GM19452 (cell line): ENCODE measurements around the gene C1orf159.
A peak's percentile ranks its signal among the peaks of the same experiment; 100 is the strongest.
"Not testable (repeated sequence)": the region's sequence is repeated elsewhere in the genome, so short reads cannot be mapped to it uniquely, and the experiment has no call there.

Experiments
- ATAC-seq: cut with Tn5 transposase; IDR thresholded peaks from one replicate; pipeline ENCODE4 v1.9.1; 2021; ENCODE audit not compliant: unreplicated experiment

The C1orf159 gene

DNA sequence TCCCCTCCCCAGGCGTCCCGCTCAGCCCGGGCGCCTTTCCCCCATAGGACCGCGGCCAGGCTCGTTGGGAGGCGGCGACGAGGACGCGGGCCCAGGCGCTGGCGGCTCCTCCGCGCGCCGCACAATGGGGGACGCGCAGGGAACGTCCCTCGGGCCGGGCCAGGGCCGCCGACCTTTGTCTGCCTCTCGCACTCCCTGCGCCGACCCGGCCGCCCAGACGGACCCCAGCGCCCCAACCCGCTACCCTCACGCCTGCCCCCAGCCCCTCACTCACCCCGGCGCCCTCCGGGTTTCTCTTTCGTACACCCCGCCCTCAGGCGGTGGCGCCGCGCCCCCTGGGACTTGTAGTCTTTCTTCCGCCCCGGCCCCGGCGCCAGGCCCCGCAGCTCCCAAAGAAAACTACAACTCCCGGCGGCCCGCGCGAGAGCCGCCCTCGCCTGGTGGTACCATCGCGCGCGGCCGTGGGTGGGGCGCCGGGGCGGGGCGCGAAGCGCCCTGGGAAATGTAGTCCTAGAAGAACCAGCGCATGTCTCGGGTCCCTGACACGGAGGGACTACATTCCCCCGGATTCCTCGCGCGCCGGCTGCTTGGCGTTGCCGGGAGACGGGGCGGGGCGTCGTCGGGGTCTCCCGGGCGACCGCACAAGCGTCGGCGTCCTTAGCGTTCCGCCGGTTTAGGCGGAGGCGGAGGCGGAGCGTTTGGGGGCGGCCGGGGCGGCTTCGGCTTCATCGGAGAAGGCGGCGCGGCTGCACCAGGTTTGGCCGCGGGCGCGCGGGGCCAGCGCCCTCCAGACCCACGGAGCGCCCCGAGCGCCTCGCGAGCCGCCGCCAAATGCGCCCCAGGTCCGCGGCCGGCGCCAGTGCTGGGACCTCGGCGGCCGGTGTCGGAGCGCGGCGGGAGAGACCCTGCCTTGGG is at the start of gene C1orf159:
Gene C1orf159, minus strand, starts transcription at position 304 of the 915 bp plus-strand sequence. CDS start 24,546 bp downstream, outside the sequence.
- ATAC-seq = peak; percentile 92

GRCh38 chr1:1165485-1165884 is 49.6 kb upstream of the C1orf159 start:
- ATAC-seq = no peak

DNA sequence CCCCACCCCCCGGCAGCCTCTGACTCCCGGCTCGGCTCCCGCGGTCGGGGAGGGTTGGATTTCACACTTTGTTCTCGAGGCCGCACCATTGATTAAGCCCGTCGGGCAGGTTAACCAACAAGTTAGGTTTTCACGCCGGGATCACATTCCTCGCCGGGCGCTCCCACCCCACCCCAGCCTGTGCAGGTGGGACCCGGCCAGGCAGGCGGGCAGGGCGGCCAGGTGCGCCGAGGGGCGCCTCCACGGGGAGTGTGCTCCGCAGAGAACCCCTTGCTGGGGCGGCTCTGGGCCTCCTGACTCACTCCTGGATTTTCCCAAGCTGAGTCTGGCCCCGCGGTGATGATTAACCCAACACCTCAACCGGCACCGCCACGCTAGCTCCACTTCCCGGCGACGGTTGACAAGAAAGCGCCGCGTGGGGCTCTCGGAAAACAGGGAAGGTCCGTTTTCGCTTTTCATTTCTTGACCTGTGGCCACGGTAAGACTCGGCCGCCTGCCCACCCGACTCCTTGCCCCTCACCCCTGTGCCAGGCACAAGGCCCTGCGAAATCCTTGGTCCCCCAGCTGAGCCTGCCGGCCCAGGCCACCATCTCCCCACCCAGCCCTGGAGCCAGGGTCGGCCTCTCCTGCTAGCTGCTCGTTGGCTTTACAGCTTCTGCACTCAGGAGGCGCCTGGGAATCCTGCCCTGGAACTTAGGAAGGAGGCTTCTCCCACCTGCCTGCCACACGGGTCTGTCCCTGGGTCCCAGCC is 49.0 kb upstream of the C1orf159 start:
- no peak for ATAC-seq

DNA sequence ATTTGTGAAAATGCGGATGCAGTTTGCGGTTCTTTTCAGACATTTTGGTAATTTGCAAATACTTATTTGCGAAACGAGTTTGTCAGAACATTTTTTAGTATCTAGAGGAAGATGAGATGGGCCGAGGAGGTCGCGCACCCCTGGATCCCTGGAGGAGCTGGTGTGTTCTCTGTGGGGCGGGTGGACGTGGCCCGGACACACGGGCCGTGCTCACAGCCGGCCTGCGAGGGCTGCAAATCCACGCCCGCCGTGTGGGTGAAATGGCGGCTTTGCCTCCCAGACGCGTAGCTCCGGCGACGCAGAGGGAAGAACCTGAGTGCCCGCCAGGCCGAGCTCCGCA is 48.4 kb upstream of the C1orf159 start:
- ATAC-seq = no peak

- ATAC-seq = no peak
These were observed 47.7 kb upstream of the C1orf159 start for GRCh38 chr1:1163538-1164070.

GRCh38 chr1:1162597-1163537 is 47.0 kb upstream of the C1orf159 start:
- ATAC-seq = no peak

- ATAC-seq = no peak
These were observed 45.8 kb upstream of the C1orf159 start for GRCh38 chr1:1161683-1162079.

DNA sequence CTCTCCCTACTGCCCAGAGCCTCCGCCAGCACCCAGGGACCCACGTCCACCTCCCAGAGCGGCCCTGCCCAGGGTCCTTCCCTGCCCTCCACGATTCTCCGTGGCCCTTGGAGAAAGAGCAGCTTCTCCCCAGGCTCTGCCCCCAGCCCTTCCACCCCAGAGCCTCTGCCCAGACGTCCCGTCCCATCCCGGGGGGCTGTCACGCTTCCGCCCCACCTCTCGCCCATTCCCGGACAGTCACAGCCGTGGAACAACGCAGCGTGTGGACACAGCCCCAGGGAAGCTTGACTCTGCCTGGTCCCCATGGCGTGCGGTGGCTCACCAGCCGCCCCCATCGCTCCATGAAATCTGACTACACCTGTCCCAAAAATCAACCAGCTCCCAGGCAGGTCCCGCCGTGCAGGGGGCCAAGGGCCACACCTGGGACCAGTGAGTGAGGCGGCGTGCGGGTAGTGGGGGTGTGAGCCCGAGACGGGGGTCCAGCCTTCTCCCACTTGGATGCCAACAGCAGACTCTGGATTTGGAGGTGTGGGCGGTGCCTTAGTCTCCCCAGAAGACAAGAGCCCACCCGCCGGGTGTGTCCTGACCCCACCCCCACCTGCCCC is 45.3 kb upstream of the C1orf159 start:
- ATAC-seq = no peak

DNA sequence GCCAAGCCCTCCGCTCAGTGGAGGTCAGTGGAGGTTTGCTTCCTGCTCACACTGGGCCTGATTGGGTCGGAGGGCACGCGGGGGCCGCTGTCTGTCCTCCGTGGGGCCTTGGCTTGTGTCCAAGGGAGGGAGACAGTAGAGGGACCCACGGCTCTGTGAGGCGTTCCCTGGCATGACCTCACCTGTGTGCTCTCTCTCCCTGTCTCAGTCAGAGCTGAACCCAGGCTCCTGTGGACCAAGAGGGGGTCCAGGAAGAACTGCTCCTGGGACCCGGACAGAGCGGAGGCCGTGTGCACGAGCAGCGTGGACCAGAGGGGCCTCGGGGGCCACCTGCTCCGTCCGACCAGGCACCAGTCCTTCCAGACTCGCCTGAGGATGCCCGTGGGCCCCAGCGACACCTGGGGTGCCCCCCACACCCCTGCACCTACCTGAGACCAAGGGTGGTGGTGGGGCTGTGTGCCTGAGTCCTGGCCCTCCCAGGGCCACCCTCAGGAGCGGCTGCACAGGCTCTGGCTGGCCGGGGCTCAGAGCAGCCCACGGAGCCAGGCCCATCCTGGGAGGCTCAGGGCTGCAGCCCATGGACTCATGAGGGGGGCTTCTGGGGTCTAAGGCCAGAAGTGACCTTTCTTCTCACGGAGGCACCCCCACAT is 44.5 kb upstream of the C1orf159 start:
- no peak for ATAC-seq

- no peak for ATAC-seq
These were observed 42.2 kb upstream of the C1orf159 start for GRCh38 chr1:1157914-1158710.

DNA sequence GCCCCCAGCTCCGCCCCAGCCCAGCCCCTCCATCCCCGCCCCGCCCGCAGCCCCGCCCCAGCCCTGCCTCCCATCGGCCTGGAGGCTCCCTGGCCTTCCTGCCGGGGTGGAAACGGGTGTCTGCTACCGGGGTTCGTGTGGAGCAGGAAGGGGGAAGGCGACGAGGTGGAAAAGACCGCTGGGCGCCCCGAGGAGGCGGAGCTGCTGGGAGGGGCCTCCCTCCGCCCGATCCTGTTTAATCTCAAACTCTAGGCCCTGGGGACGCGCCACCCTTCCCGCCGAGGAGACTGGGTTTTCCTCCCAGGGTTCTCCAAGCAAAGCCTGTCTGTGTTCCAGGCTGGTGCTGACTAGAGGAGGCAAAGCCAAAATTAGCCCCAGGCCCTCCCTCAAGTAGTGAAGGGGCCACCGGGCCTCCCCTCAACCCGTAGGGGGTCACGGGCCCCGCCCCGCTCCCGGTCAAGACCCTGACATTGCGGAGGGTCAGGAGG is 41.6 kb upstream of the C1orf159 start:
- no peak for ATAC-seq

- ATAC-seq = no peak
These were observed 41.1 kb upstream of the C1orf159 start for GRCh38 chr1:1157033-1157365.

DNA sequence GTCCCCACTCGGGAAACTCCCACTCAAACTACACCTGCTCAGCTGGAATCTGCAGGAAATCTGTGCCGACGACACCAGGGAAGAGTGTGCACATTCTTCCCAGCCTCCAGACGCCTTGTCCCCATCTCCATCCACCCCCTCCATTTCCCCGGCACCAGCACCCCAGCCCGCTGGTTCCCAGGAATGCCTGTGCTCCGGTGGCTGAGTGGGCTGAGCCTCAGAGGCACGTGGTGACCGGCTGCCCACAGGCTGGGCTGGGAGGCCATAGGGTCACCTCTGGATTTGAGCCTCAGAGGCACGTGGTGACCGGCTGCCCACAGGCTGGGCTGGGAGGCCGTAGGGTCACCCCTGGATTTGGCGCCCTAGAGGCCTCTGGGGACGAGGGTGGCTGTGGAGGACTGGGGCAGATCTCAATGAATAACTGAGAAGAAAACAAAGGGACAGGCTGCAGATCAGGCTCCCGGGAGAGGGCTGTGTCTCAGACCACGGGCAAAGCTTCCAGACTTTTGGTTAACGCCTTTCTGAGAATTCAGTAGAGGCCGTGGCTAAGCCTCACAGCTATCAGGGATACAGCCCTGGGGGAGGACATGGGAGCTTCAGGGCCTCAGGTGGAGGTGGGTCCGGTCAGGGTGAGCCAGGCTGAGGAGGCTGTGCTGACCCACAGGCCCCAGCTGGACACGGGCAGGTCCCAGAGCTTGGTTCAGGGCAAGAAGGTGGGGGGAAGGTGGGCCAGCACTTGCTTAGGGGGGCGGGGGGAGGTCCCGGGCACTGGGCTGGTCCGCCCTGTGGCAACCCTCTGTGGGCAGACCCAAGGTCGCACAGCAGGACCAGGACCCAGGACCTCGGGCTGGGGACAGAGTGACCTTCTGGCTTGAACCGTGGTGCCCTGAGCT is 40.5 kb upstream of the C1orf159 start:
- no peak for ATAC-seq

GRCh38 chr1:1155258-1155657 is 39.4 kb upstream of the C1orf159 start:
- no peak for ATAC-seq

GRCh38 chr1:1153874-1154273 is 38.0 kb upstream of the C1orf159 start:
- ATAC-seq = no peak

- ATAC-seq = not testable (repeated sequence)
These were observed 37.3 kb upstream of the C1orf159 start for GRCh38 chr1:1153215-1153614.

GRCh38 chr1:1152431-1152830 is 36.5 kb upstream of the C1orf159 start:
- not testable (repeated sequence) for ATAC-seq

DNA sequence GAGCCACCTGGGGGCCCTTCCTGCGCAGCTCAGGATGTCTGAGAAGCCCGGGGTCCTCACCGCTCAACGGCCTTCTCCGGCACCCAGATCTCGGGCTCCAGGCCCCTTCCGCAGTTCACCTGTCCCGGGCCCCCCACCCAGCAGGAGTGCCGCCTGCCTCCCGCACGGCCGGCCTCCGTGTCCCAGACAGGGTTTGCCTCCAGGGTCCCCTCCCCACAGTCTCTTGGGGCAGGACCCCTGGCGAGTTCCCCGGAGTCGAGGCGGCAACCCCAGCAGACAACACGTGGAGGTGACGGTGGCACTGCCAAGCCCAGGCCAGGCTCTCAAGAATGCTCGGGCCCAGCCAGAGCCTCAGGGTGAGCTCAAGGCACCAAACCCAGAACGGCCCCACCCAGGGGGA is 35.4 kb upstream of the C1orf159 start:
- ATAC-seq = no peak
